ENCODE results near the gene IL1RAPL2.

DNA sequence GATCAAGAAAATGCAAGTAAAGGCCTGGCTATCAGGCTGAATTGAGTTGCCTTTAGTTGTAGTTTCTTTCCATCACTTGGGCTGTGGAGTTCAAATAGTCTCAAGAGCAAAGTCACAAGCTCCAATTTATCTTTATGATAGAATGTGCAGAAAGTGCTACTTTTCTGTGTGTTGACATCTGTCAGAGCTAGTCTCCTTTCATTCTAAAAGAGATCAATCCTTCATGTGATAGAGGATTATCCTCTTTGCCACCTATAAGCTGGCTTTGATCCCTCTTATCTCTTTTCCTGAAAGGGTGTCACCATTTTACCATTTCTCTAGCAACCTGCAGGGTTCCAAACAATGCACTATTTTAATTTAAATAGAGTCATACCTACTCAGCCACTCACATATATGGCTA, 429.5 kb downstream of the IL1RAPL2 start:
- TF ChIP-seq POLR2A (IDR thresholded peaks at IDR 0.05; ENCODE audit: low read depth, low read length): no peak
- TF ChIP-seq, protein P1, sequence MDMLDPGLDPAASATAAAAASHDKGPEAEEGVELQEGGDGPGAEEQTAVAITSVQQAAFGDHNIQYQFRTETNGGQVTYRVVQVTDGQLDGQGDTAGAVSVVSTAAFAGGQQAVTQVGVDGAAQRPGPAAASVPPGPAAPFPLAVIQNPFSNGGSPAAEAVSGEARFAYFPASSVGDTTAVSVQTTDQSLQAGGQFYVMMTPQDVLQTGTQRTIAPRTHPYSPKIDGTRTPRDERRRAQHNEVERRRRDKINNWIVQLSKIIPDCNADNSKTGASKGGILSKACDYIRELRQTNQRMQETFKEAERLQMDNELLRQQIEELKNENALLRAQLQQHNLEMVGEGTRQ (IDR thresholded peaks at IDR 0.05; ENCODE audit: low read depth, low read length): no peak
- TF ChIP-seq, protein P2, sequence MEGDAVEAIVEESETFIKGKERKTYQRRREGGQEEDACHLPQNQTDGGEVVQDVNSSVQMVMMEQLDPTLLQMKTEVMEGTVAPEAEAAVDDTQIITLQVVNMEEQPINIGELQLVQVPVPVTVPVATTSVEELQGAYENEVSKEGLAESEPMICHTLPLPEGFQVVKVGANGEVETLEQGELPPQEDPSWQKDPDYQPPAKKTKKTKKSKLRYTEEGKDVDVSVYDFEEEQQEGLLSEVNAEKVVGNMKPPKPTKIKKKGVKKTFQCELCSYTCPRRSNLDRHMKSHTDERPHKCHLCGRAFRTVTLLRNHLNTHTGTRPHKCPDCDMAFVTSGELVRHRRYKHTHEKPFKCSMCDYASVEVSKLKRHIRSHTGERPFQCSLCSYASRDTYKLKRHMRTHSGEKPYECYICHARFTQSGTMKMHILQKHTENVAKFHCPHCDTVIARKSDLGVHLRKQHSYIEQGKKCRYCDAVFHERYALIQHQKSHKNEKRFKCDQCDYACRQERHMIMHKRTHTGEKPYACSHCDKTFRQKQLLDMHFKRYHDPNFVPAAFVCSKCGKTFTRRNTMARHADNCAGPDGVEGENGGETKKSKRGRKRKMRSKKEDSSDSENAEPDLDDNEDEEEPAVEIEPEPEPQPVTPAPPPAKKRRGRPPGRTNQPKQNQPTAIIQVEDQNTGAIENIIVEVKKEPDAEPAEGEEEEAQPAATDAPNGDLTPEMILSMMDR (conservative IDR thresholded peaks at IDR 0.05; ENCODE audit: low read depth, low read length): no peak
- TF ChIP-seq CEBPB (IDR thresholded peaks at IDR 0.05; ENCODE audit: low read depth, low read length): no peak
- no peak for TF ChIP-seq CHD1 (IDR thresholded peaks at IDR 0.05; ENCODE audit: low read depth, low read length)
- no peak for TF ChIP-seq MAFK (IDR thresholded peaks at IDR 0.05; ENCODE audit: low read depth, low read length)
- no peak for TF ChIP-seq RFX5 (IDR thresholded peaks at IDR 0.05; ENCODE audit: low read depth, low read length)
- no peak for TF ChIP-seq NFE2L2 (IDR thresholded peaks at IDR 0.05; ENCODE audit: low read depth, low read length)
